ENCODE results near the gene EPN2. TPM values are rescaled to one million over a fixed set of nuclear protein-coding genes. Genes with fewer than 3 reads are reported as not detected.
A peak's percentile ranks its signal among the peaks of the same experiment; 100 is the strongest.

Gene EPN2
- total and polyA plus RNA-seq, 2 experiments from 2014 or later = 34.0 to 149 TPM

GRCh38 chr17:19295473-19296135 is 58.4 kb downstream of the EPN2 start:
- no peaks in the 10 kb centered on the region for H3K27me3 ChIP-seq (ENCODE audit: insufficient read depth)
- H3K4me1 Mint-ChIP-seq = peaks cover 20% of the 10 kb centered on the region
- no peak for DNase-seq (ENCODE audit: low spot score)
- TF ChIP-seq ZNF462 (CRISPR knock-in tag; IDR thresholded peaks at IDR 0.05) = no peak
- no peak for TF ChIP-seq REST (IDR thresholded peaks at IDR 0.05; ENCODE audit: unreplicated experiment)
- no peak for TF ChIP-seq EZH2 (IDR thresholded peaks at IDR 0.05; ENCODE audit: low read depth, unreplicated experiment)
- TF ChIP-seq ETS1 (IDR thresholded peaks at IDR 0.05) = no peak
- no peak for TF ChIP-seq ZNF114 (CRISPR knock-in tag; IDR thresholded peaks at IDR 0.05)
- no peak for TF ChIP-seq JUNB (IDR thresholded peaks at IDR 0.05; ENCODE audit: unreplicated experiment)
- TF ChIP-seq CTCF (conservative IDR thresholded peaks at IDR 0.05; ENCODE audit: low read depth in 2 of 2) = no peak
- no peak for TF ChIP-seq ZNF331 (CRISPR knock-in tag; IDR thresholded peaks at IDR 0.05; ENCODE audit: low read depth)
- TF ChIP-seq EZH2phosphoT487 (IDR thresholded peaks at IDR 0.05; ENCODE audit: unreplicated experiment) = no peak
- no peak for TF ChIP-seq NANOG (IDR thresholded peaks at IDR 0.05; ENCODE audit: borderline replicate concordance)
- no peak overlapping the region; the same call in 1 of the 2 replicates for H3K27ac Mint-ChIP-seq
- no peak for ATAC-seq
- H3K27me3 Mint-ChIP-seq (ENCODE audit: insufficient read depth, low read depth, poor library complexity) = peaks cover 5% of the 10 kb centered on the region
- H3F3A ChIP-seq (replicated peaks; ENCODE audit: low read depth) = no peaks in the 10 kb centered on the region
- H3K36me3 ChIP-seq (ENCODE audit: insufficient read depth) = no peaks in the 10 kb centered on the region
- no peaks in the 10 kb centered on the region; the same call in 1 of the 2 replicates for H3K4me1 ChIP-seq (ENCODE audit: insufficient read depth)
- no peak overlapping the region for H3K4me3 ChIP-seq
- no peak overlapping the region for H2AFZ ChIP-seq
- no peak overlapping the region for H3K4me2 ChIP-seq
- H3K27ac ChIP-seq (ENCODE audit: low read depth) = peak overlapping the region; percentile 19; the same call in 1 of the 2 replicates
- no peaks in the 10 kb centered on the region; the same call in 2 of the 3 replicates for H3K36me3 Mint-ChIP-seq (ENCODE audit: low read depth)
- H4K20me1 ChIP-seq (replicated peaks; ENCODE audit: insufficient read depth) = peaks cover 24% of the 10 kb centered on the region
- H3K79me2 ChIP-seq (replicated peaks; ENCODE audit: insufficient read depth) = peaks cover 9% of the 10 kb centered on the region
- H3K4me3 Mint-ChIP-seq = no peak overlapping the region
- no peaks in the 10 kb centered on the region for H3K9me3 Mint-ChIP-seq
- H3K9me2 ChIP-seq (ENCODE audit: insufficient read depth) = no peaks in the 10 kb centered on the region
